ENCODE results near the gene PGAP2.
"Not testable (repeated sequence)": the region's sequence is repeated elsewhere in the genome, so short reads cannot be mapped to it uniquely, and the experiment has no call there.

PGAP2 gene

GRCh38 chr11:3807909-3808860 lies at the start of gene PGAP2:
TSS of gene PGAP2 (plus strand) at chr11:3808560. CDS start at chr11:3811260, 2,700 bp downstream.
- no peak for FAIRE-seq
- DNase-seq (ENCODE audit: low spot score), result peak; percentile 53

DNA sequence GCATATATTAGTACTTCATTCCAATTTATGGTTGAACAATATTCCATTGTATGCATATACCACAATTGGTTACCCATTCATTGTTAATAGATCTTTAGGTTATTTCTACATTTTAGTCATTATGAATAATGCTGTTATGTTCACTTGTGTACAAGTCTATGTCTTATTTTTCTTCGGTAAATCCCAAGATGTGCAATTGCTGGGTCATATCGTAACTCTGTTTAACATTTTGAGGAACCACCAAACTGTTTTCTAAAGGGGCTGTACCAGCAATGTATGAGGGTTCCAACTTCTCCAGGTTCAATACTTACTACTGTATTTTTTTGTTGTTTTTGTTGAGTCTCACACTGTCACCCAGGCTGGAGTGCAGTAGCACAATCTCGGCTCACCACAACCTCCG lies 44.1 kb upstream of the PGAP2 start:
- FAIRE-seq (no peak), DNase-seq (ENCODE audit: low spot score) (no peak)

- DNase-seq (ENCODE audit: low spot score); FAIRE-seq: not testable (repeated sequence)
These were observed 41.5 kb upstream of the PGAP2 start for GRCh38 chr11:3766836-3767235.

DNA sequence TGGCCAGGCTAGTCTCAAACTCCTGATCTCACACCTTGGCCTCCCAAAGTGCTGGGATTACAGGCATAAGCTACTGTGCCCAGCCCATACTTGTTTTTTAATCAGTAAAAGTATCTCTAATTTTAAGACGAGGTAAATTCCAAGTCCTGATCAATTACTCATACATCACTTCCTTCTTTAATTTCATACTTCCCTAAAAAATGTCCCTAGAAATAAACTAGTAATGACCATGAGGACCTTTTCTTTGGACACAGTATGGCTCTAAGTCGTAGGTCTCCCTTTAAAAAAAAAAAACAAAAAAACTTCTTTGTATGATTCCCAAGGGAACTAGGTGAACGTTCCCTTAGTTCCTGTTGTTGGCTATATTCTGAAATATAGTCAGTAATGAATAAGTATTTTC lies 40.8 kb upstream of the PGAP2 start:
- FAIRE-seq, result no peak
- DNase-seq (ENCODE audit: low spot score), result no peak

GRCh38 chr11:3773180-3773579 lies 35.2 kb upstream of the PGAP2 start:
- no peak for FAIRE-seq

GRCh38 chr11:3775736-3776406 lies 32.5 kb upstream of the PGAP2 start:
- DNase-seq (ENCODE audit: low spot score) (no peak), FAIRE-seq (no peak)

More at GRCh38 chr11:3773180-3773579, 35.2 kb upstream of the PGAP2 start:
- no peak for DNase-seq (ENCODE audit: low spot score)

- DNase-seq (ENCODE audit: low spot score) (no peak), FAIRE-seq (no peak)
These were observed 26.9 kb upstream of the PGAP2 start for GRCh38 chr11:3781423-3781822.

GRCh38 chr11:3782963-3783362 lies 25.4 kb upstream of the PGAP2 start:
- FAIRE-seq (no peak), DNase-seq (ENCODE audit: low spot score) (no peak)

- FAIRE-seq, result no peak
- no peak for DNase-seq (ENCODE audit: low spot score)
These were observed 24.7 kb upstream of the PGAP2 start for GRCh38 chr11:3783611-3784010.

- FAIRE-seq (no peak), DNase-seq (ENCODE audit: low spot score) (no peak)
These were observed 21.5 kb upstream of the PGAP2 start for GRCh38 chr11:3786781-3787428.

DNA sequence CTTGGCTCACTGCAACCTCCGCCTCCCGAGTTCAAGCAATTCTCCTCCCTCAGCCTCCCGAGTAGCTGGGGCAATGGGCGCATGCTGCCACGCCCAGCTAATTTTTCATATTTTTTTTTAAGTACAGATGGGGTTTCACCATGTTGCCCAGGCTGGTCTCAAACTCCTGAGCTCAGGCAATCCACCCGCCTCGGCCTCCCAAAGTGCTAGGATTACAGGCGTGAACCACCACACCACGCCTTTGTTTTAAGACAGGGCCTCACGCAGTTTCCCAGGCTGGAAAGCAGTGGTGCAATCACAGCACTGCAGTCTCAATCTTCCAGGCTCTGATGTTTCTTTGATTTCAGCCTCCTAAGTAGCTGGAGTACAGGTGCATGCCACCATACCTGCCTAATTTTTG lies 14.0 kb upstream of the PGAP2 start:
- not testable (repeated sequence) for FAIRE-seq; DNase-seq (ENCODE audit: low spot score)

GRCh38 chr11:3795131-3796001 lies 13.0 kb upstream of the PGAP2 start:
- no peak for FAIRE-seq
- no peak for DNase-seq (ENCODE audit: low spot score)

GRCh38 chr11:3796002-3796311 lies 12.4 kb upstream of the PGAP2 start:
- no peak for FAIRE-seq
- no peak for DNase-seq (ENCODE audit: low spot score)

DNA sequence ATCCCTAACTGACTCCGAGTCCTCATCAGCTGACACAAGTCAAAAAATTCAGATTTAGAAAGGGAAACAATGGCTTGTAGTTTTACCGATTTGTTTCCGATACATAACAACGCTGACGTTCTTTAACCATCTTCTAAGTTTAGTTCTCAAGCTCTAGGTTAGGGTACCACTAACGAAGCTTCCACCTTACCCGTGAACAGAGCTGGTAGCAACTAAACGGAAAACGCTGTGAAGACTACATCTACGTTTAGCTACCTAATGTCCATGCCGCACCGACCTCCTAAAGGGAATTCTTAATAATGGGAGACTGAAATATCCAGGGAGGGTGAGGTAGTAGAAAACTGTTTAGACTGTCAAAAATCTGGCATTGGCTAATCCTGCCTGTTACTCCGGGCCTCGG lies 12.0 kb upstream of the PGAP2 start:
- FAIRE-seq (no peak), DNase-seq (ENCODE audit: low spot score) (no peak)

DNA sequence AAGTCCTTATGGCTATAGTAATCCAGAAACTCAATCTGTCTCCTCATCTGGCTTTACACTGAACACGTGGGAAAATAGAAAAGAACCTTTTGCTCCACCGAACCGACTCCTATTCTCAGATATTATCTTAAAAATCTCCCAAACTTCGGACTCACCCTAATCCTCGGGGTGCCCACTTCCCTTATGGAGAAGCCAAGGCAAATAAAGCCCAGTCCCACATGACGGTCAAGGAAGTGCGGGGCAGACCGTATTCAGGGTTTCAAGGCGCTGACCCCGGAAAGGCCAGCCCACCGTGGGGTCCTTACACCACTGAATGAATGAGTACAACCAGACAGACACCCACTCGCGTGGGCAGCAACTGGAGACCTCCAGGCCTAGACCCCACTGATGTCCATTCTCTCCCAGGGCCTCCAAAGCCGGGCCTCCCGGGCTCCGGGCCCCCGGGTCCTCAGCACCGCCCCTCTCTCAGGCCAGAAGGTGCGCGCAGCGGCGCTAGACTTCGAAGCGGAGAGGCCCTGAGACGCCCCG lies 11.5 kb upstream of the PGAP2 start:
- DNase-seq (ENCODE audit: low spot score) (peak; percentile 57), FAIRE-seq (no peak)

DNA sequence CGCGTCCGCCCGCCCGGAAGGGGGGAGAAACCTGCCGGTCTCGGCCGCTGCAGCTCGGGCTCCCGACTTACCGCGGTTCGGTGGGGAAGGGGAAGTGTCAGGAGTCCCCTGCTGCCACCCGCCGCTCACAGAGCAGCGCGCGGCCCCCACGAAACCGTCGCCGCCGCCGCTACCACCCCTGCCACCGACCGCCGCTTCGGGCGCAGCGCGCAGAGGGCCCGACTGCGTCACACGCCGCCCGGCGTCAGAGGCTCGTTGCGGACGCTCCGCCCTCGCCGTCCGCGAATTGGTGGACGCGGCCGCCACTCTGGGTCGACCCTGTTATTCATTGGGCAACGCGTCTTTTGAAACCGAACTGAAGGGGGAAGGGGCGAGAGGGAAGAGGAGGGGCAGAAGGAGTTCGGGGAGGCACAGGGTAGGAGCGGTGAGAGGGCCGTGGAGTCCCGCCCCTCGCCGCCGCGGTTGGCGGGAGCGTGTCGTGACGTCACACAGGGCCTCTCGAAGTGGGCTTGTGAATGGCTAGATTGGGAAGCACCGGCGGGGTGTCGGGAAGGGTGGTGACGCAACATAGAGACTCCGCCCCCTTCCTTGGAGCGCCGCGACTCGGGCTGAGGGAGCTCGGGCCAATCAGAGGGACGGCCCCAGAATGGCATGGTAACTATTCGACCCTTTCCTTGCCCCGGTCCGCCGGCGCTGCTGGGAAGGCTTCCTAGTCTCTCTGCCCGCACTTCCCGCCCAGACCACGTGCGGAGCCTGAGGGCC lies 10.8 kb upstream of the PGAP2 start, which contains the start of gene NUP98:
Gene NUP98, minus strand, starts transcription at position 226 of the 762 bp plus-strand sequence. CDS start 15,437 bp downstream, outside the sequence.
- peak; percentile 99 for DNase-seq (ENCODE audit: low spot score)
- peak; percentile 93 for FAIRE-seq

GRCh38 chr11:3799143-3799542 lies 9.2 kb upstream of the PGAP2 start:
- FAIRE-seq (no peak), DNase-seq (ENCODE audit: low spot score) (no peak)

- DNase-seq (ENCODE audit: low spot score), result no peak
These were observed 8.5 kb upstream of the PGAP2 start for GRCh38 chr11:3799873-3800272.

GRCh38 chr11:3802011-3802790 lies 6.2 kb upstream of the PGAP2 start:
- DNase-seq (ENCODE audit: low spot score) (no peak), FAIRE-seq (no peak)

More at GRCh38 chr11:3799873-3800272, 8.5 kb upstream of the PGAP2 start:
- no peak for FAIRE-seq

All from urothelium cell line (cell line).